Stimulated activated CD4-positive, alpha-beta T cell treated with anti-CD3 and anti-CD28 coated beads, Interleukin-1b, Interleukin-23, amount 100 ng/mL, for 24 hours (primary cell): ENCODE measurements around the gene NTNG2.

ENCODE experiments used
- DNase-seq, 4 experiments: peaks; one replicate each; pipeline ENCODE4 v3.0.0-alpha.2; 2020; ENCODE audit warnings: low read depth in 4 of 4, low spot score in 1 of 4

Gene NTNG2

GRCh38 chr9:132249123-132249522, 87.3 kb downstream of the NTNG2 start:
- no peak for DNase-seq

DNA sequence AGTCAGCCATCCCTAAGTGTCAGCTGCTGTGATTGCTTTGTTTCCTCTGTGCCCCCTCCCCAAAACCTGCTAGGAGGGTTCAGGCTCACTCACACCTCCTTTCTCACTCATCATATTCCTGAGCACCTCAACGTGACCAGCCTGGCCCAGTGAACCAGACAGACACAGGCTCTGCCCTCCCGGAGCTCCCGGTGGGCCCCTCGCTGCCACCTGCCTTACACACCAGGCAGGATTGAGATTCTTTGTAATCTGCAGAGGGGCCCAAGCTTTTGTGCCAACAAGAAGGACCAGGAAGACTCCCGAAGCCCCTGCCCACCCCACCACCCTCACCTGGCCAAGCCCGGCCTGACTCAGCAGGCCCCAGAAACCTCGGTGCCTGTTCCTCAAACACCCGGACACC, 87.8 kb downstream of the NTNG2 start:
- DNase-seq = no peak

- DNase-seq = no peak
Observed at GRCh38 chr9:132250324-132251262, 88.7 kb downstream of the NTNG2 start.

DNA sequence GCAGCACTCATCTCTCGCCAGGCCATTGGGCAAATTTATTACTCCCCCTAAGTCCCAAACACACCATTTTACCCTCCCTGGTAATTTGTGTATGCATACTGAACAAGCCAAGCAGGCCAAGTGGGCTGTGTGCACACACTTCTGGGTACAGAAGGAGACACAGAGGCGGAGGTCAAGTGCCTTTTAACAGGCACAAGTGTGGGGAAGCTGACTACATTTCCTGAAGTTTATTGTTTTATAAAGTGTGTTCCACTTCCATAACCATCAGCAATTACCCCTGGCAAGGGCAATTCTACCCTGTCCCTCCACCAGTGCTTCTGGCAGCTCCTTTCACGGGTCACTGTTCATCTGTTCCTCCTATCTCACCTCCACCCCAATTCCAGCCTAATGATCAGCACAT, 99.0 kb downstream of the NTNG2 start:
- no peak for DNase-seq

DNA sequence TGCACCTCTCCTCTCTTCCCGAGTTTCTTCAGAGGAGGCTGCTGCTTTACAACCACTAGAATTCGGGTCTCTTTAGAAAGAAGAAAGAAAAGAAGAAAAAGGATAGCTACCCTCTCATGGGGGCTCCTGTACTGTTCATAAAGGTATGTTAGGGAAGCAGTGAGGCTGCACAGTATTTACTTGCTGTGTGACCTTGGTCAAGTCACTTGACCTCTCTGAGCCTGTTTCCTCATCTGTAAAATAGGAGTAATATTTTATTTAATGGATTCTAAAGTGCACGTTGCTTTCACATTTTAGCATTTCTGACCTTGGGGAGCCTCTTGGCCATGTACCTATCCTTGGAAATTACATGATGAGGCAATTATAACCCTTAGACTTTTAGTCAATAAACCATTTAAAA, 104.2 kb downstream of the NTNG2 start:
- no peak for DNase-seq

DNA sequence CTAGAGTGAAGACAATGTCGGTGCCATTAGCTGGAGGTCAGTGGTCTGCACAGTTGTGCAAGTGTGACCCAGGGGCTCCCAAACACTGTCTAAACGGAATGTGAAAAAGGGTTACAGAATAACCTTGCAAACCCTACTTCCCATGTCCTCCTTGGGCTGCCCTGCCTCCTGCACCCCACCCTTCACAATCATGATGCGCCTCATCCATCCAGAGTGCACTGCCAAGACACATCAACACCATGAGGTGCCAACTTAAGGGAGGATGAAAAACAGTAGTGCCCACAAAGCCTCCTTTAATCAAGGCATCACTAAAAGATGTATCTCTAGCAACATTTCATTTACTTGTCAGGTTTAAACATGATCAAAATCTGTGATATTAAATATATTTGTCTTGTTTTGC, 105.8 kb downstream of the NTNG2 start:
- no peak for DNase-seq

- peak; percentile 24 to 61 (median 47) for DNase-seq
Observed at GRCh38 chr9:132268725-132269352, 107.0 kb downstream of the NTNG2 start.

DNA sequence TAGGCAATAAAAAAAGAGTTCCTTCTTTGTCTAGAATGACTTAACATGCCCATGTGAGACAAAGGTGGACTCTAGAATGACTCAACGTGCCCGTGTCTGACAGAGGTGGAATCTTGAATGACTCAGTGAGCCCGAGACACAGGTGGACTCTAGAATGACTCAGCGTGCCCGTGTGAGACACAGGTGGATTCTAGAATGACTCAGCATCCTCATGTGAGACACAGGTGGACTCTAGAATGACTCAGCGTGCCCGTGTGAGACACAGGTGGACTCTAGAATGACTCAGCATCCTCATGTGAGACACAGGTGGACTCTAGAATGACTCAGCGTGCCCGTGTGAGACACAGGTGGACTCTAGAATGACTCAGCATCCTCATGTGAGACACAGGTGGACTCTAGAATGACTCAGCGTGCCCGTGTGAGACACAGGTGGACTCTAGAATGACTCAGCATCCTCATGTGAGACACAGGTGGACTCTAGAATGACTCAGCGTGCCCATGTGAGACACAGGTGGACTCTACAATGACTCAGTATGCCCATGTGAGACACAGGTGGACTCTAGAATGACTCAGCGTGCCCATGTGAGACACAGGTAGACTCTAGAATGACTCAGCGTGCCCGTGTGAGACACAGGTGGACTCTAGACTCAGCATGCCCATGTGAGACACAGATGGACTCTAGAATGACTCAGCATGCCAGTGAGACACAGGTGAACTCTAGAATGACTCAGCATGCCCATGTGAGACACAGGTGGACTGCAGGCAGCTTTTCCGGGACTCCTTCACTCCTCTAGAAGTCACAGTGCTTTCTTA, 108.1 kb downstream of the NTNG2 start:
- peak in 2 of 4 experiments; percentile 20 to 32 for DNase-seq

DNA sequence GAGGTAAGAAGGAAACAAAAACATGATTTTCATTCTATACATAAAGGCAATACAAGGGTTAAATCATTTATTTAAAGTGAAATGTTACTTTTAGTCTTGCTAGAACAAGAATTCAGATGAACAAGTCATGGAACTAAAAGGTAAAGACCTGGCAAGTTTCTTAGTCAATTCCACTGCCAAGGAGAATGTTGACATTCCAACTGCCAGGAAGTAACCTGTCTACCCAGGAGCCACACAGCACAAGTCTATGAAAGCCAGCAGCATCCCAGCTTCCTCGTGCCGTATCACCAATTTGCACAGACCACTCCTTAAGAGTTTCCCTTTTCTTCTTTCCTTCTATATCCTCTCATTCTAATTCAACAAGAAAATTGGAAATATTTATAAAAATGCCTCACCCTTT, 113.0 kb downstream of the NTNG2 start:
- DNase-seq = no peak

- DNase-seq = no peak
Observed at GRCh38 chr9:132283165-132283564, 121.3 kb downstream of the NTNG2 start.

DNA sequence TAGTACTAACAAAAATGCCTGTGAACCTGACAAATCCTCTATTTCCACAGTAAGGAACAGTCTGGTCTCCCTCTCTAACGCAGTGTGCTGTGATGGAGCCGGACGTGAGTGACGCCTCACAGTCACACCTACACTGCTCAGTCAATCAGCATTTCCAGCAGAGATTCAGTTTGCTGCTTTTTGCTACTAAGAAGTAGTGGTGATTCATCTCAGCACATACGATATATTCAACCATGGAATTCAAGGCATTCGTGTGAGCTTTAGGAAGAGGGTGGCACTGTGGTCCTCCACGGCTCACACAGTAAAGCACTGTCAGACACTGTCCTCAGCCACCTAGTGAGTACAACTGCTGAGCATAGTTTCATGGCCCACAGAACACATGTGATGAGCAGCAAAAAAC, 122.0 kb downstream of the NTNG2 start:
- DNase-seq = no peak

DNA sequence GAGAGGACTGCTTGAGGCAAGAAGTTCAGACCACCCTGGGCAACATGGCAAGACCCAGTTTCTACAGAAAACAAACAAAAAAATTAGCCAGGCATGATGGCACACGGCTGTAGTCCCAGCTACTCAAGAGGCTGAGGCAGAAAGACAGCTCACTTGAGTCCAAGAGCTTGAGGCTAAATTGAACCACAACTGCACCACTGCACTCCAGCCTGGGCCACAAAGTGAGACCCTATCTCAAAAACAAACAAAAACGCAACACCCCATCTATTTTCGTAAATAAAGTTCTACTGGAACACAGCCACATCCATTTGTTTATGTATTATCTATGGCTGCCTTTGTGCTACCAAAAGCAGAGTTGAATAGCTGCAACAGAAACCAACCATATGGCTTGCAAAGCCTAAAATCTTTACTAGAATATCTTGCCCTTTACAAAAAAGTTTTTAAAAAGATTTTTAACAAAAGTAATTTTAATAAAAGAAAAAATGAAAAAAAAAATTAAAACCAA, 125.5 kb downstream of the NTNG2 start:
- no peak for DNase-seq

- no peak for DNase-seq
Observed at GRCh38 chr9:132288361-132288760, 126.5 kb downstream of the NTNG2 start.

GRCh38 chr9:132288966-132289365, 127.1 kb downstream of the NTNG2 start:
- no peak for DNase-seq

DNA sequence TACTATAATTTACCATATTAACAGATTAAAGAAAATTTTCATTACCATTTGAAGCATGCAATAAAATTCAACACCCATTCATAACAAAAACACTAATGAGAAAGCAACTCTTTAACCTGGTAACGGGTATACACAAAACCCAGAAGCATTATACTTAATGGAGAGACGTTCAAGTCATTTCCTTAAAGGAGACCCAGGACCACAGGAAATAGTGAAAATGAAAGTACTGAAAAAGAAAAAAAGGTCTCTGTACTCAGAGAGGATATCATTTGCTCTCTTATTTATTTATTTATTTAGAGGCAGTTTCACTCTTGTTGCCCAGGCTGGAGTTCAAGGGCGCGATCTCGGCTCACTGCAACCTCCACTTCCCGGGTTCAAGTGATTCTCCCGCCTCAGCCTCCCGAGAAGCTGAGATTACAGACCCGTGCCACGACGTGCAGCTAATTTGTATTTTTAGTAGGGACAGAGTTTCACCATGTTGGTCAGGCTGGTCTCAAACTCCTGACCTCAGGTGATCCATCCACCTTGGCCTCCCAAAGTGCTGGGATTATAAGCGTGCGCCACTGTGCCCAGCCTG, 131.4 kb downstream of the NTNG2 start:
- DNase-seq = no peak
